ENCODE measurements around the gene ZNF100. TPM values are rescaled to one million over a fixed set of nuclear protein-coding genes. Genes with fewer than 3 reads are reported as not detected.
"Not testable (repeated sequence)": the region's sequence is repeated elsewhere in the genome, so short reads cannot be mapped to it uniquely, and the experiment has no call there.

ZNF100 gene
- total RNA-seq, 6 experiments from 2014 or later: 1.4 to 4.1 (median 1.9) TPM

DNA sequence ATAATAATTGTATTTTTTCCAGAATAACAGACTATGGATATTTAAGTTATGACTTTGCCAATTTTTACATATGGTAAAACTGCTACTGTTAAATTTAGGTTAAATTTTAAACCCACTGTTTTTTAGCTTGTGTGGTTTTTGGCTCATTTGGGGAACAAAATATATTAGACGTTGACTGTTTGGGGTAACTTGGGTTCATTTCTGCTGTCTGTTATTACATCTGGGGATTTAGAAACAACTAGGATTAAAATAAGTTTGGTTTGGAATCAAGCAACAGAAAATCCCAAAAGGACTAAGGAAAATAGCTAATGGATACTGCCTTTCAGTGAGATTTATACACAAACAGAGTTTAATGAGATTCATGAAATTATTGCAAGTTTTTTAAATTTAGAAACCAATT, 92.9 kb downstream of the ZNF100 start:
- no peak for TF ChIP-seq POLR2A (IDR thresholded peaks at IDR 0.05)
- TF ChIP-seq, protein P1, sequence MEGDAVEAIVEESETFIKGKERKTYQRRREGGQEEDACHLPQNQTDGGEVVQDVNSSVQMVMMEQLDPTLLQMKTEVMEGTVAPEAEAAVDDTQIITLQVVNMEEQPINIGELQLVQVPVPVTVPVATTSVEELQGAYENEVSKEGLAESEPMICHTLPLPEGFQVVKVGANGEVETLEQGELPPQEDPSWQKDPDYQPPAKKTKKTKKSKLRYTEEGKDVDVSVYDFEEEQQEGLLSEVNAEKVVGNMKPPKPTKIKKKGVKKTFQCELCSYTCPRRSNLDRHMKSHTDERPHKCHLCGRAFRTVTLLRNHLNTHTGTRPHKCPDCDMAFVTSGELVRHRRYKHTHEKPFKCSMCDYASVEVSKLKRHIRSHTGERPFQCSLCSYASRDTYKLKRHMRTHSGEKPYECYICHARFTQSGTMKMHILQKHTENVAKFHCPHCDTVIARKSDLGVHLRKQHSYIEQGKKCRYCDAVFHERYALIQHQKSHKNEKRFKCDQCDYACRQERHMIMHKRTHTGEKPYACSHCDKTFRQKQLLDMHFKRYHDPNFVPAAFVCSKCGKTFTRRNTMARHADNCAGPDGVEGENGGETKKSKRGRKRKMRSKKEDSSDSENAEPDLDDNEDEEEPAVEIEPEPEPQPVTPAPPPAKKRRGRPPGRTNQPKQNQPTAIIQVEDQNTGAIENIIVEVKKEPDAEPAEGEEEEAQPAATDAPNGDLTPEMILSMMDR (IDR thresholded peaks at IDR 0.05): no peak
- Histone ChIP-seq H3K36me3 (no peaks in the 10 kb centered on the region), H3K27ac (no peak overlapping the region), H3K9me3 (no peaks in the 10 kb centered on the region), H3K4me3 (no peak overlapping the region), H3K27me3 (no peaks in the 10 kb centered on the region), H3K4me1 (no peaks in the 10 kb centered on the region)
- 30% methylated on average over 1 of the region's 1 CpG for WGBS (ENCODE audit: insufficient coverage, low coverage, low lambda C conversion rate, missing lambda C conversion rate)
- DNase-seq (no peak), ATAC-seq (no peak)
- intact Hi-C loops (cut with DNase I): no loop called here

DNA sequence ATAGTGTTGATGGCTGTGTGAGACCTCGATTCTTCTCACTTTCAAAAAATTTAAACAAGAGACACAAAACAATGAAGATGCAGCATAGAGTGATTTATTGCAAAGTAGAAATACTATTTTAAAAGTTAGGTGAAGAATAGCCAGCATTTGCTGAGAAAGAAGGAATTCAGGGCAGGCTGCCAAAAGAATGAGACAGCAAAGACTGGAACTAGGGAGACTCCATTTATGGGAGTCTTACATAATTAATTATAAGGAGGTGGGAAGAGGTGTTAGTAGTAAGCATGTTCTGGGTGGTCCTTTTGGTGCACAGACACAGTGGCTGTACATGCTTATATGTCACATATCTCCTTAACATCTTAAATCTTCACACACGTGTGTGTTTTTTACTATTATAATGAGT, 93.9 kb downstream of the ZNF100 start:
- DNase-seq; H3K4me1 ChIP-seq; H3K27me3 ChIP-seq; intact Hi-C loops (cut with DNase I); H3K4me3 ChIP-seq; ATAC-seq; H3K27ac ChIP-seq; H3K36me3 ChIP-seq; H3K9me3 ChIP-seq: not testable (repeated sequence)
- 45% methylated on average over 2 of the region's 2 CpGs for WGBS (ENCODE audit: insufficient coverage, low coverage, low lambda C conversion rate, missing lambda C conversion rate)

Small RNA genes within 50 kb of the gene (small RNA-seq; reads per million reads assigned to genes)
- gene VN1R84P: 0 reads per million in 2 experiments

Other genes with a start within 250 kb of the ZNF100 start
- 1 to 10 TPM in 4 of 6 experiments, under 1 TPM in 2; 0.49 to 1.5 (median 1.2) TPM for gene ZNF43, start 68.6 kb upstream of the ZNF100 start, total RNA-seq
- under 1 TPM; 0.06 to 0.90 (median 0.26) TPM for gene ZNF208, start 243.4 kb upstream of the ZNF100 start, total RNA-seq

All from right lobe of liver (tissue), 6 donors.